H9 (cell line): ENCODE results near the gene DUSP18. TPM values are rescaled to one million over a fixed set of nuclear protein-coding genes. Genes with fewer than 3 reads are reported as not detected.

Source experiments
- DNase-seq: peaks from one replicate; pipeline ENCODE4 v3.0.0-alpha.2; 2017
- H2AFZ ChIP-seq: one replicate; pipeline ENCODE4 v1.6.1; 2013; ENCODE audit warnings: mild to moderate bottlenecking, low read length, control low read depth, moderate library complexity
- H2AK5ac ChIP-seq: 2 replicates; pipeline ENCODE4 v1.6.1; 2013; ENCODE audit warnings: low read length, control low read depth, mixed read lengths; ENCODE audit not compliant: insufficient read length
- H2BK120ac ChIP-seq: one replicate; pipeline ENCODE4 v1.6.1; 2013; ENCODE audit warnings: low read depth, mild to moderate bottlenecking, low read length, control low read depth, inconsistent platforms; ENCODE audit not compliant: poor library complexity, severe bottlenecking
- H2BK12ac ChIP-seq: 2 replicates; pipeline ENCODE4 v1.6.1; 2013; ENCODE audit warnings: low read length, control low read depth, mixed read lengths, low read depth; ENCODE audit not compliant: insufficient read length
- H2BK15ac ChIP-seq: 2 replicates; pipeline ENCODE4 v1.6.1; 2013; ENCODE audit warnings: low read depth, low read length, control low read depth
- H2BK20ac ChIP-seq: one replicate; pipeline ENCODE4 v1.6.1; 2013; ENCODE audit warnings: low read depth, mild to moderate bottlenecking, low read length, control low read depth, inconsistent platforms; ENCODE audit not compliant: poor library complexity, severe bottlenecking
- H2BK5ac ChIP-seq: 2 replicates; pipeline ENCODE4 v1.6.1; 2013; ENCODE audit warnings: low read length, control low read depth, mixed read lengths; ENCODE audit not compliant: insufficient read length
- H3K14ac ChIP-seq: 2 replicates; pipeline ENCODE4 v1.6.1; 2013; ENCODE audit warnings: low read length, control low read depth; ENCODE audit not compliant: insufficient read depth
- H3K18ac ChIP-seq: 2 replicates; pipeline ENCODE4 v1.6.1; 2013; ENCODE audit warnings: low read depth, mild to moderate bottlenecking, mixed read lengths, low read length, control low read depth; ENCODE audit not compliant: insufficient read length
- H3K23ac ChIP-seq: 2 replicates; pipeline ENCODE4 v1.6.1; 2013; ENCODE audit warnings: low read length, control low read depth, mixed read lengths, low read depth; ENCODE audit not compliant: insufficient read length
- H3K23me2 ChIP-seq: 2 replicates; pipeline ENCODE4 v1.6.1; 2013; ENCODE audit warnings: low read depth, mild to moderate bottlenecking, mixed read lengths, low read length, control low read depth; ENCODE audit not compliant: insufficient read length, poor library complexity, severe bottlenecking
- H3K27ac ChIP-seq: 2 replicates; pipeline ENCODE4 v1.5.1; 2013; ENCODE audit warnings: low read length, control low read depth, mixed read lengths, low read depth; ENCODE audit not compliant: insufficient read length
- H3K27me3 ChIP-seq: 2 replicates; pipeline ENCODE4 v1.6.1; 2013; ENCODE audit warnings: low read length, control low read depth, inconsistent platforms; ENCODE audit not compliant: insufficient read depth
- H3K4ac ChIP-seq: 2 replicates; pipeline ENCODE4 v1.6.1; 2013; ENCODE audit warnings: low read depth, mild to moderate bottlenecking, control low read depth, inconsistent platforms, low read length, moderate library complexity
- H3K4me1 ChIP-seq: 2 replicates; pipeline ENCODE4 v1.6.1; 2013; ENCODE audit warnings: low read length, control low read depth, inconsistent platforms; ENCODE audit not compliant: insufficient read depth
- H3K4me2 ChIP-seq: 2 replicates; pipeline ENCODE4 v1.6.1; 2013; ENCODE audit warnings: low read length, control low read depth, mixed read lengths; ENCODE audit not compliant: insufficient read length, insufficient read depth
- H3K56ac ChIP-seq: 2 replicates; pipeline ENCODE4 v1.6.1; 2013; ENCODE audit warnings: low read depth, mild to moderate bottlenecking, mixed read lengths, low read length, control low read depth; ENCODE audit not compliant: insufficient read length
- H3K79me1 ChIP-seq: 2 replicates; pipeline ENCODE4 v1.6.1; 2013; ENCODE audit warnings: low read depth, mild to moderate bottlenecking, moderate library complexity, low read length, control low read depth, inconsistent platforms; ENCODE audit not compliant: insufficient read depth, poor library complexity, severe bottlenecking
- H3K79me2 ChIP-seq: 2 replicates; pipeline ENCODE4 v1.6.1; 2013; ENCODE audit warnings: low read length, control low read depth, inconsistent platforms; ENCODE audit not compliant: insufficient read depth
- H3K9ac ChIP-seq: 2 replicates; pipeline ENCODE4 v1.6.1; 2013; ENCODE audit warnings: low read length, control low read depth, mixed read lengths; ENCODE audit not compliant: insufficient read length; ENCODE audit errors: extremely low read depth
- H3K9me3 ChIP-seq: one replicate; pipeline ENCODE4 v1.6.1; 2013; ENCODE audit warnings: low read depth, low read length, inconsistent platforms; ENCODE audit not compliant: control insufficient read depth
- H3T11ph ChIP-seq: one replicate; pipeline ENCODE4 v1.6.1; 2013; ENCODE audit warnings: mild to moderate bottlenecking, low read length, control low read depth, inconsistent platforms
- H4K20me1 ChIP-seq: one replicate; pipeline ENCODE4 v1.6.1; 2013; ENCODE audit not compliant: control insufficient read depth, insufficient read length, insufficient read depth
- H4K5ac ChIP-seq: 2 replicates; pipeline ENCODE4 v1.6.1; 2013; ENCODE audit warnings: low read depth, mild to moderate bottlenecking, mixed read lengths, low read length, control low read depth; ENCODE audit not compliant: insufficient read length
- H4K8ac ChIP-seq: replicated peaks from 2 replicates; pipeline ENCODE4 v1.6.1; 2013; ENCODE audit warnings: low read length, control low read depth, mixed read lengths, low read depth; ENCODE audit not compliant: insufficient read length
- H4K91ac ChIP-seq: 2 replicates; pipeline ENCODE4 v1.6.1; 2013; ENCODE audit warnings: low read depth, mild to moderate bottlenecking, moderate library complexity, mixed read lengths, low read length, control low read depth; ENCODE audit not compliant: insufficient read length
- H3K27ac Mint-ChIP-seq, 3 experiments: 2 replicates in 2 of 3; 3 replicates in 1 of 3; pipeline ENCODE4 v1.8.0; 2020 to 2021; ENCODE audit warnings: mixed read lengths in 3 of 3, mild to moderate bottlenecking in 1 of 3, moderate library complexity in 1 of 3
- H3K27me3 Mint-ChIP-seq: 2 replicates; pipeline ENCODE4 v1.8.0; 2021; ENCODE audit warnings: low read depth, mild to moderate bottlenecking, moderate library complexity, mixed read lengths
- H3K36me3 Mint-ChIP-seq, 3 experiments: 2 replicates in 2 of 3; 3 replicates in 1 of 3; pipeline ENCODE4 v1.8.0; 2020 to 2021; ENCODE audit warnings: low read depth in 3 of 3, mixed read lengths in 3 of 3; ENCODE audit not compliant: insufficient read depth in 1 of 3
- H3K4me1 Mint-ChIP-seq, 2 experiments: 2 replicates each; pipeline ENCODE4 v1.8.0; 2020; ENCODE audit warnings: mixed read lengths in 2 of 2
- H3K4me3 Mint-ChIP-seq, 2 experiments: 2 replicates in 1 of 2; 3 replicates in 1 of 2; pipeline ENCODE4 v1.8.0; 2020 to 2021; ENCODE audit warnings: mild to moderate bottlenecking in 2 of 2, mixed read lengths in 2 of 2, moderate library complexity in 1 of 2
- H3K9me3 Mint-ChIP-seq, 2 experiments: 2 replicates in 1 of 2; 3 replicates in 1 of 2; pipeline ENCODE4 v1.8.0; 2020; ENCODE audit warnings: mild to moderate bottlenecking in 2 of 2, mixed read lengths in 2 of 2, moderate library complexity in 1 of 2
- CTCF ChIP-seq: fragments of 200-600 bp; sonication (generic); conservative IDR thresholded peaks from 3 replicates; pipeline ENCODE4 v1.8.0; 2021; ENCODE audit warnings: antibody characterized with exemption, mild to moderate bottlenecking
- WGBS: extraction: QIAGEN DNeasy Blood & Tissue Kit; methylation state at CpG from one replicate; pipeline ENCODE4 v1.1.7; 2013; ENCODE audit warnings: missing lambda C conversion rate, low lambda C conversion rate, mixed read lengths; ENCODE audit not compliant: insufficient read length; ENCODE audit errors: extremely low coverage; 5-methylcytosine and 5-hydroxymethylcytosine counted together
- total RNA-seq: library from RNA; stranded (reverse); gene quantifications from 2 replicates; pipeline ENCODE4 v1.2.1, GENCODE V29; 2021

DUSP18 gene
- total RNA-seq, 1 experiment from 2014 or later = 2.6 TPM

DNA sequence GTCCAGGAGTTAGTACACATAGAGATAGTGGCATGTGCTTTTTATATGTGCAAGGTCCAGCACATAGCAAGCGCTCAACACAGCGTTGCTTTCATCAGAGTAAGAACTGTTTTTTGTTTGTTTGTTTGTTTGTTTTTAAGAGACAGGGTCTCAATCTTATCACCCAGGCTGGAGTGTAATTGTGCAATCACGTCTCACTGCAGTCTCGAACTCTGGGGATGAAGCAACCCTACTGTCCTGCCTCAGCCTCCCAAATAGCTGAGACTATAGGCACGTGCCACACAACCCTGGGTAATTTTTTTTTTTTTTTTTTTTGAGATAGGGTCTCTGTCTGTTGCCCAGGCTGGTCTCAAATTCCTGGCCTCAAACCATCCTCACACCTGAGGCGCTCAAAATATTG is 49.9 kb downstream of the DUSP18 start:
- Histone ChIP-seq H3K9ac (no peak overlapping the region), H3K4me2 (no peak overlapping the region), H4K91ac (no peak overlapping the region), H3K23me2 (no peaks in the 10 kb centered on the region), H4K8ac (no peak overlapping the region), H2BK12ac (no peak overlapping the region), H3K79me1 (no peaks in the 10 kb centered on the region), H3K56ac (no peak overlapping the region), H3K18ac (no peak overlapping the region), H3T11ph (no peak overlapping the region), H3K4ac (no peak overlapping the region), H3K23ac (no peak overlapping the region), H2AFZ (no peak overlapping the region), H2BK15ac (no peak overlapping the region), H3K9me3 (no peaks in the 10 kb centered on the region), H2BK5ac (no peak overlapping the region), H4K20me1 (no peaks in the 10 kb centered on the region), H2AK5ac (no peak overlapping the region), H2BK120ac (no peak overlapping the region), H3K4me1 (no peaks in the 10 kb centered on the region), H2BK20ac (no peak overlapping the region), H3K14ac (no peak overlapping the region), H4K5ac (no peak overlapping the region), H3K79me2 (no peaks in the 10 kb centered on the region), H3K27me3 (no peaks in the 10 kb centered on the region), H3K27ac (no peak overlapping the region)
- Mint-ChIP-seq H3K4me3 (no peak overlapping the region), H3K9me3 (no peaks in the 10 kb centered on the region), H3K4me1 (no peaks in the 10 kb centered on the region), H3K27me3 (no peaks in the 10 kb centered on the region), H3K27ac (no peak overlapping the region), H3K36me3 (peaks cover 43 to 80% (median 79%) of the 10 kb centered on the region in 3 experiments)
- no peak for TF ChIP-seq CTCF
- no CpG with 5 or more reads among the region's 6 CpGs for WGBS
- DNase-seq = no peak
